HL-60 (cell line): ENCODE measurements around the gene GALNT4.
A peak's percentile ranks its signal among the peaks of the same experiment; 100 is the strongest.

Source experiments
- DNase-seq, 2 experiments: peaks; one replicate each; pipeline ENCODE4 v3.0.0-alpha.2; 2010 to 2020; ENCODE audit warnings: low read depth in 1 of 2, low spot score in 1 of 2
- H3K27ac ChIP-seq: fragments of 250-450 bp; sonication (Bioruptor Pico); replicated peaks from 2 replicates; pipeline ENCODE4 v1.5.1; 2020; ENCODE audit warnings: mild to moderate bottlenecking, moderate library complexity
- H3K27me3 ChIP-seq: fragments of 250-450 bp; sonication (Bioruptor Pico); 2 replicates; pipeline ENCODE4 v1.5.1; 2021; ENCODE audit warnings: mild to moderate bottlenecking, moderate library complexity; ENCODE audit not compliant: insufficient read depth, poor library complexity, severe bottlenecking
- H3K4me3 ChIP-seq: replicated peaks from 2 replicates; pipeline ENCODE4 v1.5.1; 2011; ENCODE audit warnings: mild to moderate bottlenecking, control low read depth, low read length; ENCODE audit not compliant: insufficient read depth
- CTCF ChIP-seq: IDR thresholded peaks from one replicate; pipeline ENCODE4 v1.5.1; 2011; ENCODE audit warnings: low read length, control low read depth, inconsistent platforms; ENCODE audit not compliant: insufficient read depth
- GABPA ChIP-seq: IDR thresholded peaks from 2 replicates; pipeline ENCODE4 v1.6.1; 2012; ENCODE audit warnings: low read depth
- POLR2AphosphoS5 ChIP-seq: IDR thresholded peaks from 2 replicates; pipeline ENCODE4 v1.6.1; 2012; ENCODE audit warnings: low read depth
- REST ChIP-seq: IDR thresholded peaks from 2 replicates; pipeline ENCODE4 v1.6.1; 2012; ENCODE audit warnings: low read depth; ENCODE audit not compliant: insufficient replicate concordance
- SPI1 ChIP-seq: IDR thresholded peaks from 2 replicates; pipeline ENCODE4 v1.6.1; 2012; ENCODE audit warnings: low read depth, mild to moderate bottlenecking, borderline replicate concordance

Gene GALNT4

GRCh38 chr12:89542236-89542635 lies 17.6 kb upstream of the GALNT4 start:
- TF ChIP-seq SPI1: no peak
- no peak for TF ChIP-seq POLR2AphosphoS5
- TF ChIP-seq CTCF: no peak
- no peak for TF ChIP-seq REST
- H3K27ac ChIP-seq: no peak overlapping the region
- DNase-seq: no peak
- H3K4me3 ChIP-seq: no peak overlapping the region
- no peaks in the 10 kb centered on the region for H3K27me3 ChIP-seq

GRCh38 chr12:89540586-89540985 lies 16.0 kb upstream of the GALNT4 start:
- no peak overlapping the region for H3K27ac ChIP-seq
- DNase-seq: no peak
- TF ChIP-seq POLR2AphosphoS5 (no peak), CTCF (no peak), REST (no peak), SPI1 (no peak), GABPA (no peak)
- no peak overlapping the region for H3K4me3 ChIP-seq
- no peaks in the 10 kb centered on the region for H3K27me3 ChIP-seq

- Histone ChIP-seq H3K4me3 (no peak overlapping the region), H3K27ac (no peak overlapping the region)
- peak in 1 of 2 experiments; percentile 45 for DNase-seq
Measured at GRCh38 chr12:89539426-89540223, 15.0 kb upstream of the GALNT4 start.

More at GRCh38 chr12:89539426-89540223, 15.0 kb upstream of the GALNT4 start:
- no peaks in the 10 kb centered on the region for H3K27me3 ChIP-seq
- TF ChIP-seq SPI1 (no peak), POLR2AphosphoS5 (no peak), CTCF (no peak), REST (no peak)
